ENCODE data around the gene CNEP1R1. TPM values are rescaled to one million over a fixed set of nuclear protein-coding genes. Genes with fewer than 3 reads are reported as not detected.

CNEP1R1 gene
- total RNA-seq, 1 experiment from 2014 or later: 18.5 TPM

DNA sequence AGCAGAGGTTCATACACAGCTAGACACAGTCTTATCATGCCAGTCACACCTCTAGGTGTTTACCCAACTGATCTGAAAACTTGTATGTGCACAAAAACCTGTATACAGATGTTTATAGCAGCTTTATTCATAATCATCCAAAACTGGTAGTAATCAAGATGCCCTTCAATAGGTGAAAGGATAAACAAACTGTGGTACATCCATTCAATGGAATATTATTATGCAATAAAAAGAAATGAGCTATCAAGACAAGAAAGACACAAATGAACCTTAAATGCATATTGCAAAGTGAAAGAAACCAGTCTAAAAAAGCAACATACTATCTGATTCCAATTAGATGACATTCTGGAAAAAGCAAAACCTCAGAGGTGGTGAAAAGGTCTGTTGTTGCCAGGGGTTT is 47.6 kb upstream of the CNEP1R1 start:
- no peaks in the 10 kb centered on the region for H3K9me3 ChIP-seq (ENCODE audit: control insufficient read depth, low read depth, low read length)
- H3K4me3 Mint-ChIP-seq: no peak overlapping the region
- no peak overlapping the region for H2BK20ac ChIP-seq (ENCODE audit: low read depth, low read length, poor library complexity, severe bottlenecking)
- no peak overlapping the region for H3K9ac ChIP-seq (ENCODE audit: extremely low read depth, insufficient read length, low read length)
- H3K56ac ChIP-seq (ENCODE audit: insufficient read length, low read depth, low read length): no peak overlapping the region
- H3K4me1 ChIP-seq (ENCODE audit: insufficient read depth, low read length): no peaks in the 10 kb centered on the region
- no peak overlapping the region for H3K27ac Mint-ChIP-seq
- H3K23me2 ChIP-seq (ENCODE audit: insufficient read length, low read depth, low read length, poor library complexity, severe bottlenecking): no peaks in the 10 kb centered on the region
- no peaks in the 10 kb centered on the region for H3K27me3 ChIP-seq (ENCODE audit: insufficient read depth, low read length)
- H3K4me2 ChIP-seq (ENCODE audit: insufficient read depth, insufficient read length, low read length): no peak overlapping the region
- H4K5ac ChIP-seq (ENCODE audit: insufficient read length, low read depth, low read length): no peak overlapping the region
- no peaks in the 10 kb centered on the region for H3K36me3 Mint-ChIP-seq (ENCODE audit: insufficient read depth in 1 of 3, low read depth in 3 of 3)
- no peak overlapping the region for H3T11ph ChIP-seq (ENCODE audit: low read length)
- H3K79me1 ChIP-seq (ENCODE audit: insufficient read depth, low read depth, low read length, poor library complexity, severe bottlenecking): no peaks in the 10 kb centered on the region
- no peak overlapping the region for H4K91ac ChIP-seq (ENCODE audit: insufficient read length, low read depth, low read length)
- no peak overlapping the region for H2BK15ac ChIP-seq (ENCODE audit: low read depth, low read length)
- no peak overlapping the region for H2AFZ ChIP-seq (ENCODE audit: low read length)
- TF ChIP-seq, protein P1, sequence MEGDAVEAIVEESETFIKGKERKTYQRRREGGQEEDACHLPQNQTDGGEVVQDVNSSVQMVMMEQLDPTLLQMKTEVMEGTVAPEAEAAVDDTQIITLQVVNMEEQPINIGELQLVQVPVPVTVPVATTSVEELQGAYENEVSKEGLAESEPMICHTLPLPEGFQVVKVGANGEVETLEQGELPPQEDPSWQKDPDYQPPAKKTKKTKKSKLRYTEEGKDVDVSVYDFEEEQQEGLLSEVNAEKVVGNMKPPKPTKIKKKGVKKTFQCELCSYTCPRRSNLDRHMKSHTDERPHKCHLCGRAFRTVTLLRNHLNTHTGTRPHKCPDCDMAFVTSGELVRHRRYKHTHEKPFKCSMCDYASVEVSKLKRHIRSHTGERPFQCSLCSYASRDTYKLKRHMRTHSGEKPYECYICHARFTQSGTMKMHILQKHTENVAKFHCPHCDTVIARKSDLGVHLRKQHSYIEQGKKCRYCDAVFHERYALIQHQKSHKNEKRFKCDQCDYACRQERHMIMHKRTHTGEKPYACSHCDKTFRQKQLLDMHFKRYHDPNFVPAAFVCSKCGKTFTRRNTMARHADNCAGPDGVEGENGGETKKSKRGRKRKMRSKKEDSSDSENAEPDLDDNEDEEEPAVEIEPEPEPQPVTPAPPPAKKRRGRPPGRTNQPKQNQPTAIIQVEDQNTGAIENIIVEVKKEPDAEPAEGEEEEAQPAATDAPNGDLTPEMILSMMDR (conservative IDR thresholded peaks at IDR 0.05): no peak
- H2BK120ac ChIP-seq (ENCODE audit: low read depth, low read length, poor library complexity, severe bottlenecking): no peak overlapping the region
- H3K27ac ChIP-seq (ENCODE audit: insufficient read length, low read depth, low read length): no peak overlapping the region
- no peak overlapping the region for H2BK5ac ChIP-seq (ENCODE audit: insufficient read length, low read length)
- no peak overlapping the region for H3K23ac ChIP-seq (ENCODE audit: insufficient read length, low read depth, low read length)
- H3K79me2 ChIP-seq (ENCODE audit: insufficient read depth, low read length): no peaks in the 10 kb centered on the region
- H2AK5ac ChIP-seq (ENCODE audit: insufficient read length, low read length): no peak overlapping the region
- H4K8ac ChIP-seq (replicated peaks; ENCODE audit: insufficient read length, low read depth, low read length): no peak overlapping the region
- H3K9me3 Mint-ChIP-seq: peaks cover 3 to 4% of the 10 kb centered on the region in 2 experiments; a peak in 3 of 5 replicates
- no peak overlapping the region for H3K18ac ChIP-seq (ENCODE audit: insufficient read length, low read depth, low read length)
- H3K4me1 Mint-ChIP-seq: peaks cover 0 to 2% of the 10 kb centered on the region in 2 experiments; a peak in 1 of 4 replicates
- no peak overlapping the region for H2BK12ac ChIP-seq (ENCODE audit: insufficient read length, low read depth, low read length)
- H3K27me3 Mint-ChIP-seq (ENCODE audit: low read depth): no peaks in the 10 kb centered on the region; the same call in 1 of the 2 replicates
- H3K14ac ChIP-seq (ENCODE audit: insufficient read depth, low read length): no peak overlapping the region
- DNase-seq: no peak
- H4K20me1 ChIP-seq (ENCODE audit: control insufficient read depth, insufficient read depth, insufficient read length): no peaks in the 10 kb centered on the region
- no peak overlapping the region for H3K4ac ChIP-seq (ENCODE audit: low read depth, low read length)

Measured in H9 (cell line).